A204.1 (cell line): ENCODE data around the gene AK6.
"Not testable (repeated sequence)": the region's sequence is repeated elsewhere in the genome, so short reads cannot be mapped to it uniquely, and the experiment has no call there.

Experiments used
- FAIRE-seq: peaks from 2 replicates; lab custom pipeline; 2012; peaks lifted over from hg19 to GRCh38; lab: Jason Lieb, UNC

The AK6 gene

DNA sequence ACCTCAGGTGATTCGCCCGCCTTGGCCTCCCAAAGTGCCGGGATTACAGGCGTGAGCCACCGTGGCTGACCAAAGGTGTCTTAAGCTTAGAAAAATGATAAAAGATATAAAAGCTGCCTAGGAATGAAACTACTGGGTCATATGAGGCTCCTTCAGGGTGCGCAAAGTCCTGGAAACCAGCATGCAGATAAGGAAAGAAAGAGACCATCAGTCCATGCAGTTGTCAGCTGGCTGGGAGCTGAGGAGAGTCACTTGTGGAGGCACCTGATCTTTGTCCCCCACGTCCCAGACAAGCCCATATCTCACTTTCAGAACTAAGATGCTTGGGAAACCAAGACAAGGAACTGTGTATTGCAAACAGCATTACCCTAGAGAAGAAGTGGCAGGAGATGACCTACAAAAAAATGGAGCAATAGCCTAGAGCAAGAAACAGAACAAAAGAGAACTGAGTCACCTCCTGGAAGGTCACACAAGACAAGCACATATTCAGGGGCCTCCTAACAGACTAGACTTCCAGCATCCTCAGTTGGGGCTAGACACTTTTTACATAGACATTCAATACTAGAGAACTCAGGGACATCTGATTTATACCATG is 33.9 kb downstream of the AK6 start:
- FAIRE-seq, result no peak

DNA sequence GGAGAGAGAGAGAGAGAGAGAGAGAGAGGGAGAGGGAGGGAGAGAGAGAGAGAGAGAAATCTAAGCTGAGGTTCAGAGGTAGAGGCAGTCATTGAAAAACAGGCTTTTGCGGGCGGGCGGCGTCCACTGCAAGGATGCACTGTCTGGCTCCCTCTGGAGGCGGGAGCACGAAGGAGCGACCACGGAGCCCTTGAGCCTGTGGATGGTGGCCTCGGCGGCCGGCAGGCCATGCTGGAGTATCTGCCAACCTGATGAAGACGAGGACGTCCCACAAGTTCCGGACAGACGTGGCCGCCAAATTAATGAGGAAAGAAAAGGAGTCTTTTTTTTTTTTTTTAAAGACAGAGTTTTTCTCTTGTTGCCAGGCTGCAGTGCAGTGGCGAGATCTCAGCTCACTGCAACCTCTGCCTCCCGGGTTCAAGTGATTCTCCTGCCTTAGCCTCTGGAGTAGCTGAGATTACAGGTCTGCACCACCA is 34.5 kb downstream of the AK6 start:
- FAIRE-seq, result no peak

DNA sequence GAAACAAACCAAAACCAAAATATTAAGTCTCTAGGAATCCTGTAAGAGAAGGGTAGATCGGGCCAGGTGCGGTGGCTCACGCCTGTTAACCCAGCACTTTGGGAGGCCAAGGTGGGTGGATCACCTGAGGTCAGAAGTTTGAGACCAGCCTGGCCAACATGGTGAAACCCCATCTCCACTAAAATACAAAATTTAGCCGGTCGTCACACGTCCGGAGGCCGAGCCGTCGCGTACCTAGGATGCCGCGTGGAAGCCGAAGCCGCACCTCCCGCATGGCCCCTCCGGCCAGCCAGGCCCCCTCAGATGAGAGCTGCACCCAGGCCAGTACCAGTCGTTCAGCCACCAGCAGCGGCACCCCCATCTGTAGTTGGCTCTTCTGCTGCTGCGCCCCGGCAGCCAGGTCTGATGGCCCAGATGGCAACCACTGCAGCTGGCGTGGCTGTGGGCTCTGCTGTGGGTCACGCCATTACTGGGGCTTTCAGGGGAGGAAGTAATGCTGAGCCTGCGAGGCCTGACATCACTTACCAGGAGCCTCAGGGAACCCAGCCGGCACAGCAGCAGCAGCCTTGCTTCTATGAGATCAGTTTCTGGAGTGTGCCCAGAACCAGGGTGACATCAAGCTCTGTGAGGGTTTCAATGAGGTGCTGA is 35.5 kb downstream of the AK6 start:
- not testable (repeated sequence) for FAIRE-seq

DNA sequence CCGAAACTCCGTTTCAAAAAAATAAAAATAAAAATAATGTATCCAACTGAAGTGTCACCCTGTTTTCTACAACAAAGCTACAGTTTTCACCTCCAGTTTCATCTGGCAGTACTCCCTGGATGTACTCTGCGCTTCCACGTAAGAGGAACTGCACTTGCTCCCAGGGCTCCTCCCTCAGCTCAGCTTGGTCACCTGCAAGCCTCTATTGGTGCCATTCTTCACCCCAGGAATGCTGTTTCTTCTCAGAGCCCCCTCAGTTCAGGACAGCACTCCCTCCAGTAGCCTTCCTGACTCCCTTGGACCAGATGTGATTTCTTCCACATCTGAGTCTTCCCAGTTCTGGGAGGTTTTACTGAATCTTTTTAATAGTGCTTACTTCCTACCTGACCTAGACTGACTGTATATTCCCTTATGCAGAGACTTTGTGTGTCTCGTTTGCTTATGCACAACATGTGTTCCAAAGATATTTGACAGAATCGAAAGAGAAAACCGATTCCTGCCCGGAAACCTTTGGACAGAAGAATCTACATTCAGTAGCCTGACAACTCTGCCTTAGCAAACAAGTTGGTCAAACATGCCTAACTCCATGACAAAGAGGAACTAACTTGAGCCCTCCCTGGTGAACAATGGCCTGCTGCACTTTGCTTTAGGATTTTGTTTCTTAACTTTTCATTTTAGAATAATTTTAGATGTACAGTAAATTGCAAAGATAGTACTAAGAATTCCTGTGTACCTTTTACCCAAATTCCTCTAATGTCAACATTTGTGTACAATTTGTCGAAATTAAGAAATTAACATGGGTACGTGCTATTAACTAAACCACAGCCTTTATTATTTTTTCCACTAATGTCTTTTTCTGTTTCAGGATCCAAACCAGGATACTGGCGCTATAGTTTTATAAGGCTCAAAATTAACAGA is 37.5 kb downstream of the AK6 start:
- no peak for FAIRE-seq

DNA sequence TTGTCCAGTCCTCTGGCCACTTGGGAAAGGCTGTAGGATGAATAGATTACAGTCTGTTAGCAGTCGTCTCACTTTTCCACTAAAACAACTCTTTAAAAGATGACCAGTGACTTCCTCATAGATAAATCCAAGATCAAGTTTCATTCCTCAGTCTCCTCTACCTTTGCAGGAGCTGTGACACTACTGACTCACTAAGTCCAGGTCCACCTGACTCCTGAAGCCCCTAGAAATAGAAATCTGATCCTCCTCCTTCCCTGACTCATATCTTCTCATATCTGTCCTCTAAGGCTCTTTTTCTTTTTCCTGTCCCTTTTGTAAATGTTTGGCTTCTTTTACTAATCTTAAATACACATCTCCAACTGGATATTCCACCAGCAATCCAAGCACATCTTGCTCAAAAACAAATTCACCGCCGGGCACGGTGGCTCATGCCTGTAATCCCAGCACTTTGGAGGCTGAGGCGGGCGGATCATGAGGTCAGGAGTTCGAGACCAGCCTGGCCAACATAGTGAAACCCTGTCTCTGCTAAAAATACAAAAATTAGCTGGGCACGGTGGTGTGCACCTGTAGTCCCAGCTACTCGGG is 39.3 kb downstream of the AK6 start:
- no peak for FAIRE-seq

DNA sequence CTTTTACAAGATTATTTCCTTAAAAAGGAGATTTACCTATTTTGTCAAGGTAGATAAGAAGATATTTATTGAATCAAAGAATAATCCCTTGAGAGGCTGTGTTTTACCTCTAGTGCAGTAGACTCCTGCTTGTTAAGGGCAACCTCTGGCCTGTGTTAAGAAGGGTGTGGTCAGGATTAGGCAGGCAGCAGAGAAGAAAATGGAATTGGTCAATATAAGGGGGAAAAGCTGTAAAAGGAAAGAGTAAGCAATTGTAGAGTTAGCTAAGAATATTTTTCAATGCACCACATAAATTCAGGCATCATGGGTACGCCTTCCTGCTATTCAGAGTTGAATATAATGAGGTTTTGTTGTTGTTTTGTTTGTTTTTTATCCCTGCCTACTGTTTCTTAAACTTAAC is 43.0 kb downstream of the AK6 start:
- FAIRE-seq, result no peak

DNA sequence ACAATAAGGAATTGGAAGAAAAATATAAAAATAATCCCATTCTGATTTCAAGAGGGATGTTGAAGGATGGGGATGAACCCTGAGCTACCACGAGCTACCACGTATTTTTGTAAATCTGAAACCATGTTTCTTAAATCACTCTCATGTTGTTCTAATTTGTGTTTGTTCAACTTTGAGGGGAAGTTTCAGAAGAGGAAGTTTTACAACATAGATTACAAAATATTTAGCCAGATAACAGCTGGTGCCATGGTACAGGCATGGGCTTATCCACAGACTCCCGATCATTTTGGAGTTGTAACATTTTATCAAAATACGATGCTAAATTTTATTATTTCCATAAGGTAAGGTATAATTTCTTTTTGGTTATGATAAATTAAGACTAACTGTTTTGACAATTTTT is 51.9 kb downstream of the AK6 start:
- FAIRE-seq, result no peak

DNA sequence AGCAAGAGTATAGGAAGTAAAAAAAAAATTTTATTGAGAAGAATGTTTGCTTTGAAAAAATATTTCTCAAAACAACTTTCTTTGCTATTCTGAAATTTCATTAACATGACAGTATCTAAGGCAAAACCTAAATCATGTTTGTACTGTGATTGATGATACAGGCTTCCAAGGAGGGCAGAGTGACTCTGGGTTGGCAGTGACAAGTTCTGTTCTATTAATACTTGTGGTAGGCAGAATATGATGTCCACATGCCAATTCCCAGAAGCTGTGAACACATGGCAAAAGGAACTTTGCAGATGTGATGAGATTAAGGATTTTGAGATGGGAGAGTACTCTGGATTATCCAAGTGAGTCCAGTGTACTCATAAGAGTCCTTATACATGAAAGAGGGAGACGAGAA is 53.3 kb downstream of the AK6 start:
- FAIRE-seq, result no peak

DNA sequence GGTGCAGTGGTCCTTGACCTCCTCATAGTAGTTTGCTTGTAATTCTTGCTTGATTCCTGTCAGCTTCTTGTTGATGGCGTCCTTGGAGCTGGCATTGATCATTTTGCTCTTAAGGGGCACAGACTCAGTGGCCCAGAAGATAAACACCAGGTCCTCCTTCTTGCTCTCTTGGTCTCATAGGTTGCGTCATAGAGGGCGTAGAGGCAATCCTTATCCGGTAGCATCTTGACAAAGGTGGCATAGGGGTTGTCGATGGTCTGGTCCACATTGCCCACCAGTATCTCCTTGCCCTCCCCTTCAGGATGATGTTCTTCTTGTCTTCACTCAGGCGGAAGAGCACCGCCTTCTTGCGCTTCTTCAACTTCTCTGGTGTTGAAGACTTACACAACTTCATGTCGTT is 55.9 kb downstream of the AK6 start:
- FAIRE-seq, result no peak

DNA sequence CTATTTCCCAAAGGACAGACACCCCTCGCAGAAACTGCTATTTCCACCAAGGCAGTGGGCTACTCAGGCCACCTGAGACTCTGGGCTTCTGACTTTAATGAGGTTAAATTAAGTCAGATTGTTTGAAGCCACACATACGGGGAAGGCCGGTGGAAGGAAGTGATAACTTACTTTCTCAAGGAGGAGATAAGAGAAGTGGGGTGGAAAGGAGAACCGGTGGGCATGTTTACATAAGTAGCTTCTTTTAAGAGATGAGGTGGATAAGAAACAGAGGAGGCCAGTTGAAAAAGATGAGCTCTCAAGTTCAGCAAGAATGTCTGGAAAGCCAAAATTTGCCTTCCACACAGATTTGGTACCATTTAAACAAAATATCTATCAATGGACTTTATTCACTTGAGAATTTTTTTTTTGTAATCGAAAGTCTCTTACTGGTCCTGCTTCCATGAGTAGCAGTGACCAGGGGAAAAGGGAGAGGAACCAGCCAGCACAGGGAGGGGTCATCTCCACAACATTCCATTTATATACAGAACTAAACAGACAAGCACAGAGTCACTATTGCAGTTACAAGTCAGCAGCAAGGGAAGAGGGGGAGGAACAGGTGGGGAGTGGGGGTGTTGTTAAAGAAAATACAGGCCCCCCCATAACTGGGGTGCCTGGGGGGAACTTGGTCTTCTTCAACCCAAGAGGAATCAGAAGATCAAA is 56.7 kb downstream of the AK6 start:
- no peak for FAIRE-seq

DNA sequence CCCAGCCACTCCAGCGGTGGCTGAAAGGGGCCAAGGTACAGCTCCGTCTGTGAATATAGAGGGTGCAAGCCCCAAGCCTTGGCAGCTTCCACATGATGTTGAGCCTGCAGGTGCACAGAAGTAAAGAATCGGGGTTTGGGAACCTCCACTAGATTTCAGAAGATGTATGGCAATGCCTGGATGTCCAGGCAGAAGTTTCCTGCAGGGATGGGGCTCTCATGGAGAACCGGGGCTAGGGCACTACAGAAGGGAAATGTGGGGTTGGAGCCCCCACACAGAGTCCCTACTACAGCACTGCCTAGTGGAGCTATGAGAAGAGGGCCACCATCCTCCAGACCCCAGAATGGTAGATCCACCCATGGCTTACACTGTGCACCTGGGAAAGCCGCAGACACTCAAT is 59.9 kb downstream of the AK6 start:
- no peak for FAIRE-seq

DNA sequence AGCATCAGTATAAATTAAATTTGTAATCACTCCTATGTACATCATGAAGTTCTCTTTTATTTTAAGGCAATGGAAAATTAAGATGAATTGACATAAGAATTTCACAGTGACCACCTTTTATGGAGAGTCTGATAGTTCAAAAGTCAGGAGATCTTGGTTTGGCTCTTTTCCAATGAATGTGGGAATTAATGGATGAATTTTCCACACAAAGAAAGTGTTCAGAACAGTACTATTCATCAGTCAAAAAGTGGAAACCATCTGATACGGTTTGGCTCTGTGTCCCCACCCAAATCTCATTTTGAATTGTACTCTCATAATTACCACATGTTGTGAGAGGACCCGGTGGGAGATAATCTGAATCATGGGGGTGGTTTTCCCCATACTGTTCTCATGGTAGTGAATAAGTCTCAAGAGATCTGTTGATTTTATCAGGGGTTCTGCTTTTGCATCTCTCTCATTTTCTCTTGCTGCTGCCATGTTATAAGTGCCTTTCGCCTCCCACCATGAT is 61.2 kb downstream of the AK6 start:
- no peak for FAIRE-seq

DNA sequence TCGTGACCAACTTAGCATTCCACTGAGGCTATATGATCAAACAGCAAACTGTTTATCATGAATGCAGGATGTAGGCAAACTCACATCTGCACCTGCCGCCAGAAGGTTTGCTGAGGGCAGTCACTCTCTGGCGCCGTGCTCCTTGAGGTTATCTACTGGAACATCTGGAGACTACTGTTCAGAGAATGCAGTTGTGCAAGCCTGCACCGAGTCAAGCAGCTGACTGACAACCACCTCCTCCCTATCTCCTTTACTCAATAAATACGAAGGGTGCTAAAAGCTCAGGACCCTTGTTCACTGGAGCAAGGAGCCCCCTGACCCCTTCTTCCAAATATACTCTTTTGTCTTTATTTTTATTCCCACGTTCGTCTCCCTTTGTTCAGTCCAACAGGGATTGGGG is 63.8 kb downstream of the AK6 start:
- FAIRE-seq, result no peak
